ENCODE results near the gene SLC38A10. TPM values are rescaled to one million over a fixed set of nuclear protein-coding genes. Genes with fewer than 3 reads are reported as not detected.

SLC38A10 gene
- total and polyA plus RNA-seq, 2 of the 13 experiments (the other 11 are each of a cell fraction or from before 2014, with no cell fraction given), result 23.4 to 55.8 TPM

GRCh38 chr17:81304196-81305015, 9.3 kb upstream of the SLC38A10 start (continued):
- TF ChIP-seq MIER2 (CRISPR knock-in tag; IDR thresholded peaks at IDR 0.05) (no peak), ZNF44 (CRISPR knock-in tag; IDR thresholded peaks at IDR 0.05) (no peak), ZNF687 (CRISPR knock-in tag; IDR thresholded peaks at IDR 0.05) (peak; percentile 68), E2F1 (CRISPR knock-in tag; IDR thresholded peaks at IDR 0.05) (no peak), CCDC6 (CRISPR knock-in tag; IDR thresholded peaks at IDR 0.05) (no peak), FOXO4 (CRISPR knock-in tag; conservative IDR thresholded peaks at IDR 0.05) (no peak)

Data from HepG2 (cell line).